Fibroblast of pulmonary artery (primary cell): ENCODE data around the gene CRIP1.
A peak's percentile ranks its signal among the peaks of the same experiment; 100 is the strongest.

Experiments used
- DNase-seq: peaks from one replicate; pipeline ENCODE4 v3.0.0-alpha.2; 2010; ENCODE audit warnings: low read depth
- H3K4me3 ChIP-seq: replicated peaks from 2 replicates; pipeline ENCODE4 v1.5.1; 2011; ENCODE audit warnings: low read depth, mild to moderate bottlenecking, control low read depth, low read length, moderate library complexity
- CTCF ChIP-seq: IDR thresholded peaks from 2 replicates; pipeline ENCODE4 v1.5.1; 2011; ENCODE audit warnings: mild to moderate bottlenecking, control low read depth, low read length, inconsistent platforms; ENCODE audit errors: missing control alignments

Gene CRIP1

GRCh38 chr14:105479431-105480158 is 7.1 kb upstream of the CRIP1 start:
- no peak overlapping the region for H3K4me3 ChIP-seq
- TF ChIP-seq CTCF, result no peak
- DNase-seq, result no peak

- no peak for DNase-seq
- no peak for TF ChIP-seq CTCF
- no peak overlapping the region for H3K4me3 ChIP-seq
Observed at GRCh38 chr14:105480199-105480746, 6.4 kb upstream of the CRIP1 start.

GRCh38 chr14:105480807-105481801 is 5.6 kb upstream of the CRIP1 start:
- peak; percentile 91 for DNase-seq
- peak; percentile 94 for TF ChIP-seq CTCF
- H3K4me3 ChIP-seq, result peak overlapping the region; percentile 38

- TF ChIP-seq CTCF, result peak; percentile 4
- no peak overlapping the region for H3K4me3 ChIP-seq
- DNase-seq, result peak; percentile 99
Observed at GRCh38 chr14:105481886-105482457, 4.7 kb upstream of the CRIP1 start.

GRCh38 chr14:105482486-105483110 is 4.1 kb upstream of the CRIP1 start:
- DNase-seq, result no peak
- no peak for TF ChIP-seq CTCF
- no peak overlapping the region for H3K4me3 ChIP-seq

- no peak overlapping the region for H3K4me3 ChIP-seq
- no peak for TF ChIP-seq CTCF
- no peak for DNase-seq
Observed at GRCh38 chr14:105483300-105484068, 3.2 kb upstream of the CRIP1 start.
